MM.1S (cell line): Measurements from ENCODE around the gene TNIK.

ENCODE experiments used
- DNase-seq: peaks from one replicate; pipeline ENCODE4 v3.0.0-alpha.2; 2015
- H2AFZ ChIP-seq: fragments of 300-600 bp; sonication (generic); 2 replicates; pipeline ENCODE4 v1.6.0; 2016; ENCODE audit warnings: antibody characterized with exemption, low read length
- H3F3A ChIP-seq: fragments of 300-600 bp; sonication (generic); 2 replicates; pipeline ENCODE4 v1.6.1; 2016; ENCODE audit warnings: mild to moderate bottlenecking, antibody characterized with exemption, low read length, moderate library complexity, mixed read lengths; ENCODE audit not compliant: insufficient read depth
- H3K27ac ChIP-seq: fragments of 300-600 bp; sonication (generic); 2 replicates; pipeline ENCODE4 v1.5.1; 2016; ENCODE audit warnings: mild to moderate bottlenecking, low read length
- H3K27me3 ChIP-seq: fragments of 300-600 bp; sonication (generic); replicated peaks from 2 replicates; pipeline ENCODE4 v1.6.0; 2016; ENCODE audit warnings: low read length; ENCODE audit not compliant: insufficient read depth
- H3K36me3 ChIP-seq: fragments of 300-600 bp; sonication (generic); replicated peaks from 2 replicates; pipeline ENCODE4 v1.6.1; 2016; ENCODE audit warnings: mild to moderate bottlenecking, low read length, mixed read lengths; ENCODE audit not compliant: insufficient read depth
- H3K4me1 ChIP-seq: fragments of 300-600 bp; sonication (generic); 2 replicates; pipeline ENCODE4 v1.6.1; 2016; ENCODE audit warnings: low read length, mixed read lengths
- H3K4me2 ChIP-seq: fragments of 300-600 bp; sonication (generic); 2 replicates; pipeline ENCODE4 v1.6.0; 2016; ENCODE audit warnings: low read depth, low read length
- H3K4me3 ChIP-seq: fragments of 300-600 bp; sonication (generic); 2 replicates; pipeline ENCODE4 v1.5.1; 2016; ENCODE audit warnings: low read length, mixed read lengths
- H3K79me2 ChIP-seq: fragments of 300-600 bp; sonication (generic); 2 replicates; pipeline ENCODE4 v1.6.1; 2016; ENCODE audit warnings: mixed run types, low read length, mixed read lengths
- H3K9ac ChIP-seq: fragments of 300-600 bp; sonication (generic); 2 replicates; pipeline ENCODE4 v1.6.1; 2016; ENCODE audit warnings: low read length, mixed read lengths
- H3K9me2 ChIP-seq: fragments of 300-600 bp; sonication (generic); replicated peaks from 2 replicates; pipeline ENCODE4 v1.6.1; 2016; ENCODE audit warnings: mild to moderate bottlenecking, low read length, mixed read lengths; ENCODE audit not compliant: insufficient read depth
- H3K9me3 ChIP-seq: fragments of 300-600 bp; sonication (generic); replicated peaks from 2 replicates; pipeline ENCODE4 v1.6.1; 2016; ENCODE audit warnings: mild to moderate bottlenecking, low read length, mixed read lengths; ENCODE audit not compliant: insufficient read depth
- H4K20me1 ChIP-seq: fragments of 300-600 bp; sonication (generic); 2 replicates; pipeline ENCODE4 v1.6.1; 2016; ENCODE audit warnings: mild to moderate bottlenecking, low read length, moderate library complexity, mixed read lengths; ENCODE audit not compliant: insufficient read depth
- CTCF ChIP-seq: fragments of 300-600 bp; sonication (generic); IDR thresholded peaks from 2 replicates; pipeline ENCODE4 v1.5.1; 2016; ENCODE audit warnings: antibody characterized with exemption, low read length, mixed read lengths
- EZH2 ChIP-seq: fragments of 300-600 bp; sonication (generic); optimal IDR thresholded peaks from 2 replicates; pipeline ENCODE3; 2017; ENCODE audit warnings: low read depth, mild to moderate bottlenecking, antibody characterized with exemption, low read length, mixed read lengths
- EZH2phosphoT487 ChIP-seq: fragments of 300-600 bp; sonication (generic); IDR thresholded peaks from 2 replicates; pipeline ENCODE4 v1.6.1; 2018; ENCODE audit warnings: antibody characterized with exemption, low read length

Gene TNIK

GRCh38 chr3:171077261-171077660 is 382.9 kb downstream of the TNIK start:
- Histone ChIP-seq H3K4me3 (no peak overlapping the region), H3K27ac (no peak overlapping the region), H3K36me3 (no peaks in the 10 kb centered on the region), H3K9me2 (no peaks in the 10 kb centered on the region), H3K79me2 (no peaks in the 10 kb centered on the region), H3K27me3 (no peaks in the 10 kb centered on the region), H3K4me2 (no peak overlapping the region), H2AFZ (no peak overlapping the region), H3F3A (no peaks in the 10 kb centered on the region), H3K4me1 (no peaks in the 10 kb centered on the region), H4K20me1 (no peaks in the 10 kb centered on the region), H3K9me3 (no peaks in the 10 kb centered on the region), H3K9ac (no peak overlapping the region)
- no peak for TF ChIP-seq CTCF
- no peak for TF ChIP-seq EZH2
- no peak for TF ChIP-seq EZH2phosphoT487
- DNase-seq: no peak

GRCh38 chr3:171072432-171072831 is 387.8 kb downstream of the TNIK start:
- no peak overlapping the region for H3K9ac ChIP-seq
- H3K9me3 ChIP-seq: no peaks in the 10 kb centered on the region
- no peaks in the 10 kb centered on the region for H3K79me2 ChIP-seq
- no peak overlapping the region for H3K4me3 ChIP-seq
- H2AFZ ChIP-seq: no peak overlapping the region
- H3K4me2 ChIP-seq: no peak overlapping the region
- no peaks in the 10 kb centered on the region for H3F3A ChIP-seq
- no peaks in the 10 kb centered on the region for H3K4me1 ChIP-seq
- H3K27ac ChIP-seq: no peak overlapping the region
- no peaks in the 10 kb centered on the region for H3K36me3 ChIP-seq
- DNase-seq: no peak
- no peaks in the 10 kb centered on the region for H3K9me2 ChIP-seq
- no peak for TF ChIP-seq EZH2
- H4K20me1 ChIP-seq: no peaks in the 10 kb centered on the region
- H3K27me3 ChIP-seq: no peaks in the 10 kb centered on the region

GRCh38 chr3:171068658-171069057 is 391.5 kb downstream of the TNIK start:
- H3K9me3 ChIP-seq: no peaks in the 10 kb centered on the region
- no peak for DNase-seq
- no peaks in the 10 kb centered on the region for H3F3A ChIP-seq
- no peaks in the 10 kb centered on the region for H3K4me1 ChIP-seq
- TF ChIP-seq EZH2: no peak
- TF ChIP-seq EZH2phosphoT487: no peak
- no peak for TF ChIP-seq CTCF
- H3K9ac ChIP-seq: no peak overlapping the region
- no peak overlapping the region for H3K4me3 ChIP-seq
- H3K9me2 ChIP-seq: no peaks in the 10 kb centered on the region
- no peaks in the 10 kb centered on the region for H4K20me1 ChIP-seq
- no peak overlapping the region for H3K27ac ChIP-seq
- no peaks in the 10 kb centered on the region for H3K27me3 ChIP-seq
- no peak overlapping the region for H3K4me2 ChIP-seq
- H2AFZ ChIP-seq: no peak overlapping the region
- H3K79me2 ChIP-seq: no peaks in the 10 kb centered on the region
- H3K36me3 ChIP-seq: no peaks in the 10 kb centered on the region

- Histone ChIP-seq H3K27me3 (no peaks in the 10 kb centered on the region), H3K4me2 (no peak overlapping the region), H3K9me2 (no peaks in the 10 kb centered on the region), H3K36me3 (no peaks in the 10 kb centered on the region), H3K4me1 (no peaks in the 10 kb centered on the region), H2AFZ (no peak overlapping the region), H3K4me3 (no peak overlapping the region), H3K79me2 (no peaks in the 10 kb centered on the region), H3K9ac (no peak overlapping the region), H3K27ac (no peak overlapping the region), H3K9me3 (no peaks in the 10 kb centered on the region), H3F3A (no peaks in the 10 kb centered on the region), H4K20me1 (no peaks in the 10 kb centered on the region)
- DNase-seq: no peak
- TF ChIP-seq EZH2phosphoT487 (no peak), CTCF (no peak), EZH2 (no peak)
Observed at GRCh38 chr3:171066206-171066605, 394.0 kb downstream of the TNIK start.
